GM19035 (cell line): ENCODE data around the gene YWHAE.
"Not testable (repeated sequence)": the region's sequence is repeated elsewhere in the genome, so short reads cannot be mapped to it uniquely, and the experiment has no call there.

Source experiments
- ATAC-seq: cut with Tn5 transposase; IDR thresholded peaks from one replicate; pipeline ENCODE4 v1.9.1; 2021; ENCODE audit not compliant: unreplicated experiment

YWHAE gene

GRCh38 chr17:1375615-1376014 is 24.4 kb downstream of the YWHAE start:
- ATAC-seq = no peak

- ATAC-seq = no peak
These were observed 25.4 kb downstream of the YWHAE start for GRCh38 chr17:1374431-1375177.

- ATAC-seq = no peak
These were observed 26.2 kb downstream of the YWHAE start for GRCh38 chr17:1373707-1374237.

- ATAC-seq = no peak
These were observed 27.4 kb downstream of the YWHAE start for GRCh38 chr17:1372618-1373017.

- no peak for ATAC-seq
These were observed 28.0 kb downstream of the YWHAE start for GRCh38 chr17:1371893-1372590.

- ATAC-seq = no peak
These were observed 31.4 kb downstream of the YWHAE start for GRCh38 chr17:1368588-1368987.

- ATAC-seq = no peak
These were observed 32.7 kb downstream of the YWHAE start for GRCh38 chr17:1367351-1367745.

- no peak for ATAC-seq
These were observed 33.8 kb downstream of the YWHAE start for GRCh38 chr17:1366234-1366633.

- ATAC-seq = no peak
These were observed 34.5 kb downstream of the YWHAE start for GRCh38 chr17:1365445-1366039.

GRCh38 chr17:1362964-1363363 is 37.1 kb downstream of the YWHAE start:
- ATAC-seq = no peak

- no peak for ATAC-seq
These were observed 37.8 kb downstream of the YWHAE start for GRCh38 chr17:1362065-1362848.

GRCh38 chr17:1360975-1361374 is 39.0 kb downstream of the YWHAE start:
- no peak for ATAC-seq

- ATAC-seq = not testable (repeated sequence)
These were observed 39.7 kb downstream of the YWHAE start for GRCh38 chr17:1360315-1360714.

- ATAC-seq = no peak
These were observed 46.0 kb downstream of the YWHAE start for GRCh38 chr17:1354030-1354429.

- ATAC-seq = not testable (repeated sequence)
These were observed 47.5 kb downstream of the YWHAE start for GRCh38 chr17:1352530-1352929.

GRCh38 chr17:1351971-1352370 is 48.1 kb downstream of the YWHAE start:
- no peak for ATAC-seq

- no peak for ATAC-seq
These were observed 48.7 kb downstream of the YWHAE start for GRCh38 chr17:1351275-1351674.

GRCh38 chr17:1347589-1348323 is 52.3 kb downstream of the YWHAE start:
- ATAC-seq = no peak

- ATAC-seq = no peak
These were observed 55.5 kb downstream of the YWHAE start for GRCh38 chr17:1344521-1344920.

- ATAC-seq = no peak
These were observed 56.5 kb downstream of the YWHAE start for GRCh38 chr17:1343554-1343953.
